Measurements from ENCODE around the gene PCDHGA5.
A peak's percentile ranks its signal among the peaks of the same experiment; 100 is the strongest.
"Not testable (repeated sequence)": the region's sequence is repeated elsewhere in the genome, so short reads cannot be mapped to it uniquely, and the experiment has no call there.

PCDHGA5 gene

DNA sequence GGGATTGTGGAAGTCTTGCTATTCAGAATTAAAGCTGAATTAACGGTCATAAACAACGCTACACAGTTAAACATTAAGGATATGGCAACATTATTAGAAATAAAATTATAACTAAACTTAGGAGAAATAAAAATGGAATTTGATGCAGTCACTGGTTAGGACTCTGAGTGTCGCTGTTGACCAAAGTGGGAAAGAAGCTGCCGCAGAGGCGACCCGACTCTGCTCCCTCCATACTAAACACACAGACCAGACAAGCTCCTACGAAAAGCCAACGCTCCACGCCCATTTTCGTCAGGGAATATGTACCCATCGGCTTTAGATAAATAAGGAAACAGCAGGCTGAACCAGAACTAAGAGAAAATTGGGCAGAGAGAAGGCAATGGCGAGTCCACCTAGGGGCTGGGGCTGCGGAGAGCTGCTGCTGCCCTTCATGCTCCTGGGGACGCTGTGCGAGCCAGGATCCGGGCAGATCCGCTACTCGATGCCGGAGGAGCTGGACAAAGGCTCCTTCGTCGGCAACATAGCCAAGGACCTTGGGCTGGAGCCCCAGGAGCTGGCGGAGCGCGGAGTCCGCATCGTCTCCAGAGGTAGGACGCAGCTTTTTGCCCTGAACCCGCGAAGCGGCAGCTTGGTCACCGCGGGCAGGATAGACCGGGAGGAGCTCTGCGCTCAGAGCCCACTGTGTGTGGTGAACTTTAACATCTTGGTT lies at the start of gene PCDHGA5:
TSS of gene PCDHGA5 (plus strand) at position 211 of the 709 bp plus-strand sequence. CDS start at position 380, 169 bp downstream.
- ATAC-seq (no peak), DNase-seq (no peak)

DNA sequence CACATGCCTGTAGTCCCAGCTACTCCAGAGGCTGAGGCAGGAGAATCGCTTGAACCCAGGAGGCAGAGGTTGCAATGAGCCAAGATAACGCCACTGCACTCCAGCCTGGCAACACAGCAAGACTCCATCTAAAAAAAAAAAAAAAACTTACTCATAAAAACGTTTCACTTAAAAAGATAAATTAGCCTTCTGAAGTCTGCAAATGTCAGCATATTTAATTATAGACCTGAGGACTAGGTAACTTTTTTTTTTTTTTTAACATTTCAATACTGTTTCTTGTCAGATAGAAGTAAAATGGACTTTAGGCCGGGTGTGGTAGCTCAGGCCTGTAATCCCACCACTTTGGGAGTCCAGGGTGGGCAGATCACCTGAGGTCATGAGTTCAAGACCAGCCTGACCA lies 47.0 kb upstream of the PCDHGA5 start:
- not testable (repeated sequence) for ATAC-seq

DNA sequence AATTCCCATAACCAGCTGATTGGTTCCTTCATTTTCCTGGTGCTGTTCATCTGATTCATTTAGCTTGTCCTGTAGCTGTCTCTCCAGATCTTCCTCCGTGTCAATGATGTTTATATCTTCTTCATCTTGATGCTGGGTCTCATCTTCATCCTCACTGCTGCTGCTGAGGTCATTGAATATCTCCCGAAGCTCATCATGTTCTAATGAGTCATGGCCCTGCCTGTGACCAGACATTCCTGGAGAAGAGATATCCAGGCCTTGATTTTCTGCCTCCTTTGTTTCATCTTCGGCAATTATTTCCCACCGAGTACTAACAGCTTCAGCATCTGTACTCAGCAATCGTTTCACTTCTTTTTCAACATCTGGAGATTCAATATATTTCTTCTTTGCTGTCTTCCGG lies 44.8 kb upstream of the PCDHGA5 start:
- no peak for ATAC-seq
- DNase-seq = no peak

More for the DNA sequence above, 47.0 kb upstream of the PCDHGA5 start:
- not testable (repeated sequence) for DNase-seq

DNA sequence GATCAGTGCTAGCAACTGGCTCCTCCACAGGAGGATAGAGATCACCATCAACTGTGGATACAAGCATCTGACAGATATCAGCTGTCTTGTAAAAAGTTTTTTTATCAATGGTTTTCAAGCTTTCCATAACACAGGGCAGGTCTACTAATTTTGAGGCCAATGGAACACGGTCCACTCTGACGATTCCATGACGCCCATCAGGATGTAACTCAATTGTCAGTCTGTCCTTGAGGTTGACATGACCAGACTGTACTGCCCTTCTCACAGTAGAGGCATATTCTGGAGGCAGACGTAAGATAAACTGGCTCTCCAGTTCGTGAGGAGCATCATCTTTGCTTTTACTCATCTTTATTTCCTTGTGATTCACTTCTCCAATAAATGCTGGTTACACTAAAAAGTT lies 44.3 kb upstream of the PCDHGA5 start:
- no peak for ATAC-seq
- no peak for DNase-seq

- DNase-seq = peak; percentile 94
- peak; percentile 95 for ATAC-seq
These were observed 43.5 kb upstream of the PCDHGA5 start, which contains the start of gene TAF7 for GRCh38 chr5:141320225-141321169. TSS of gene TAF7 (minus strand) at chr5:141320784. CDS start at chr5:141320044, 740 bp downstream.

DNA sequence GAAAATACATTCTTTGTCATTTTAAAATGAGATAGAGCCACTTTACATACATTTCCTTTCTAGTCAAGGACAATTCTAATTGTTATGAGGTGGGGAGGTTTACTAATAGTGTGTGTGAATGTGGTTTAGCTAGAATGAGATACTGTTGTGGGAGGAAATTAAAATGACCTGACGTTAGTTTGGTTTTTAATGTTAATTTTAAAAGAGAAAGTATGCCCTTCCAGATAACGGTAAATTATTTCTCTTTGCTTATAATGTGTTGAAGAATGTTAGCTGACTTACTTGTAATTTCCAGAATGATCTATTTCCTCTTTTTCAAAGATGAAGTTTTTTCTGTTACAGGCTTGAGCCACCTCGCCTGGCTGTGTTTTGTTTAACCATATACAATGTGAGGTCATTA lies 41.7 kb upstream of the PCDHGA5 start:
- ATAC-seq (no peak), DNase-seq (no peak)

- ATAC-seq (peak; percentile 86), DNase-seq (peak; percentile 58)
These were observed 37.7 kb upstream of the PCDHGA5 start for GRCh38 chr5:141326088-141326854.

DNA sequence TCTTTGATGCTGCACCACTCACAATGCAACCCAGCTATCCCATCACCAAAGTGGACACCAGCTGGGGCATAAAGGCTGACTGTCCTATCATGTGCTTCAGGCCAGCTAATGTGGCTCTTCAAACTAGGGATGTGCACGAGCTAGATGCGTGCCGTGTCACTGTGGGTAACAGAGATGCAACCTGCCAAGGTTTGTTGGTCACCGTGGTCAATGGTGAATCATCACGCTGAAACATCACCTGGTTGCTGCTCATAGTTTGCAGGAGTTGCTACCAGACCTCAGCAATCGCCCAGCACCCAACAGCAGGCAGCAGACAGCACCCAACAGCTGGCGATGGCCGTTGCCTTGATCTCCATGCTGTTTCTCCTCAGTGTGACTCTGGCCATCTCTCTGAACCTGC lies 35.7 kb upstream of the PCDHGA5 start:
- DNase-seq (no peak), ATAC-seq (no peak)

GRCh38 chr5:141330299-141331080 lies 33.5 kb upstream of the PCDHGA5 start, which contains the start of gene PCDHGA1:
TSS of gene PCDHGA1 (plus strand) at chr5:141330514.
- DNase-seq (no peak), ATAC-seq (no peak)

- ATAC-seq, DNase-seq: not testable (repeated sequence)
These were observed 31.4 kb upstream of the PCDHGA5 start for GRCh38 chr5:141332571-141332970.

DNA sequence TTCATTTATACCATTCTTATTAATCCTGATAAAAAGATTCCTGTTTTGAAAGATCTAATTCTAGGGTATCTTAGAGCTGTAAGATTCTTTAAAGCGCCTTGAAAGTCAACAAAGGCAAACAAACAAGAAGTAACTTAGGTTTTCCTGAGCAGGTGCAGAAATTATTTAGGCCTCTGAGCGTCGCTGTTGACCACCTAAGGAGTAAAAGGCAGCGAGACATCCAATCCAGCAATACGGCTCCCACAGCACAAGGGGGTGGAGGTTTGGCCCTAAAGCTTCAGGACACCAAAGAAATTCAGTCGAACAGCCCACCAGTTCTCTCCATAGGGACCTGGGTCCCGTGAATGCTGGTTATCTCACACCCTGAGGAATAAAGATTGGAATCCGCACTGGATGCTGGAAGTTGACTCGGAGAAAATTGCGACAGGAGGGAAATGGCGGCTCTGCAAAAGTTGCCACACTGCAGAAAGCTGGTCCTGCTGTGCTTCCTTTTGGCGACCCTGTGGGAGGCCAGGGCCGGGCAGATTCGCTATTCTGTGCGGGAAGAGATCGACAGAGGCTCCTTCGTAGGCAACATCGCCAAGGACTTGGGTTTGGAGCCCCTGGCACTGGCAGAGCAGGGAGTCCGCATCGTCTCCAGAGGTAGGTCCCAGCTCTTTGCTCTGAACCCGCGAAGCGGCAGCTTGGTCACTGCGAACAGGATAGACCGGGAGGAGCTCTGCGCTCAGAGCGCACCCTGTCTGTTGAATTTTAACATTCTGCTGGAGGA lies 25.2 kb upstream of the PCDHGA5 start, which contains the start of gene PCDHGA2:
TSS of gene PCDHGA2 (plus strand) at position 223 of the 769 bp plus-strand sequence.
- ATAC-seq (no peak), DNase-seq (no peak)

DNA sequence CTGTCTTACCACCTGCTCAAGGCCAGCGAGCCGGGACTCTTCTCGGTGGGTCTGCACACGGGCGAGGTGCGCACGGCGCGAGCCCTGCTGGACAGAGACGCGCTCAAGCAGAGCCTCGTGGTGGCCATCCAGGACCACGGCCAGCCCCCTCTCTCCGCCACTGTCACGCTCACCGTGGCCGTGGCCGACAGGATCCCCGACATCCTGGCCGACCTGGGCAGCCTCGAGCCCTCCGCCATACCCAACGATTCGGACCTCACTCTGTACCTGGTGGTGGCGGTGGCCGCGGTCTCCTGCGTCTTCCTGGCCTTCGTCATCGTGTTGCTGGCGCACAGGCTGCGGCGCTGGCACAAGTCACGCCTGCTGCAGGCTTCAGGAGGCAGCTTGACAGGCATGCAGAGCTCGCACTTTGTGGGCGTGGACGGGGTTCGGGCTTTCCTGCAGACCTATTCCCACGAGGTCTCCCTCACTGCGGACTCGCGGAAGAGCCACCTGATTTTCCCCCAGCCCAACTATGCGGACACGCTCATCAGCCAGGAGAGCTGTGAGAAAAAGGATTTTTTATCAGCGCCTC lies 23.1 kb upstream of the PCDHGA5 start:
- DNase-seq, ATAC-seq: not testable (repeated sequence)

DNA sequence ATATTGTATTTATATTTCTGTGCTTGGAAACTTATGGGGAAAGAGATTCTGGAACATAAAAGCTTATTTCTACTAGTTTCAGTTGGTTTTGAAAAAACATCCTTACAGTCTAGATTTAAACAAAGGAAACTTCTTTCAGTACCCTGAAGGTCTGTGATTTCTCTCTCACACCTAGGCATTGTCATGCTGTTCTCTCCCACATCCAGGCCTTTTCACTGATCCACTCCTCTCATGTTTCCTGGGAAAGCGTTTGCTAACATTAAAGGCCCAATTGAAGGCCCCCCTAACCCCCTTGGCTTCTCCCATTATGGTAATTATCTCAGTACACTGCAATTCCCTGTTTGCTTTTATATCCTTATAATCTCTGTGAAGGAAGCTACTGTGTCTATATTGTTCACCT lies 21.2 kb upstream of the PCDHGA5 start:
- ATAC-seq (no peak), DNase-seq (no peak)

- no peak for DNase-seq
- no peak for ATAC-seq
These were observed 20.6 kb upstream of the PCDHGA5 start, which contains the start of gene PCDHGA3 for GRCh38 chr5:141343242-141343952. TSS of gene PCDHGA3 (plus strand) at chr5:141343829. CDS start at chr5:141344034, 205 bp downstream.

GRCh38 chr5:141343953-141344463 lies 20.0 kb upstream of the PCDHGA5 start:
- ATAC-seq = no peak
- no peak for DNase-seq

- DNase-seq (no peak), ATAC-seq (no peak)
These were observed 18.6 kb upstream of the PCDHGA5 start for GRCh38 chr5:141345327-141345726.

- not testable (repeated sequence) for DNase-seq, ATAC-seq
These were observed 17.9 kb upstream of the PCDHGA5 start for GRCh38 chr5:141346017-141346416.

- peak; percentile 22 for DNase-seq
- no peak for ATAC-seq
These were observed 13.9 kb upstream of the PCDHGA5 start, which contains the start of gene PCDHGB1 for GRCh38 chr5:141349917-141350619. TSS of gene PCDHGB1 (plus strand) at chr5:141350099. CDS start at chr5:141350261, 162 bp downstream.
